Stimulated activated CD4-positive, alpha-beta T cell treated with anti-CD3 and anti-CD28 coated beads, Interleukin-2, amount 100 ng/mL, for 24 hours (primary cell): ENCODE data around the gene CRACR2B.
A peak's percentile ranks its signal among the peaks of the same experiment; 100 is the strongest.

ENCODE experiments used
- DNase-seq, 2 donors: peaks; one replicate each; pipeline ENCODE4 v3.0.0-alpha.2; 2020

Gene CRACR2B

DNA sequence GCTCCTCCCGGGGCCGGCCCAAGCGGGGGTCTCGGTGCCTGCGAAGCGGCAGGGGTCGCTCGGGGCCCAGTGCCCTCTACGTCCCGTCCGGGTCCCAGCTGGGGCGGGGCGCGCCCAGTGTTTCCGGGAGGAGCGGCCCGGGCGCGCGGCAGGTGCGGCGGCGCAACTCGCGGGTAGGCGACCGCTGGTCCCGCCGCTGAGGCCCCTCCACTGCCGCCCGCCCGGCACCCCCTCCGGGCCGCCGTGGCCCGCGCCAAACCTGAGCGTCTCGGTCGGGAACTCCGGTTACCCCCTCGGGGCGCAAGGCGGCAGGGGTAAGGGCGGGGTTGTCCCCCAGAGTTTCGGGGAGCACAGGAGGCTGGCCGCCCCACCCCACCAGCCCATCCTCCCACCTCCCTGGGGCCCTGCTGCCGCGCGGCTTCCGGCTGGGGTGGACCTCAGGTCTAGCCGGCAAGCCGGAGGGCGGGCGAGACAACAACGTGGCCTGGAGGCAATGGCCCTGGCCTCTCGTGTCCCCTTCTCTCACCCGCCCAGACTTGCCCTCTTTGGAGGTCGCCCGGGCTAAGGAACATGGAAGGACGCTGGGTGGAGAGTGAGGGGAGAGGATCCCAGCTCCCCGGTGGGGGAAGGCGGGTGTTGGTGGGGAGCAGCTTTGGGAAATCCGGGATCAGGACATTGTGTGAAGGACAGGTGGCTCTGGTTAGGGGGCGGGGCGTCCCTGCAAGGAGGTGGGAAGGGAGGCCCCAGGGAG is 398 bp upstream of the CRACR2B start:
- no peak for DNase-seq

DNA sequence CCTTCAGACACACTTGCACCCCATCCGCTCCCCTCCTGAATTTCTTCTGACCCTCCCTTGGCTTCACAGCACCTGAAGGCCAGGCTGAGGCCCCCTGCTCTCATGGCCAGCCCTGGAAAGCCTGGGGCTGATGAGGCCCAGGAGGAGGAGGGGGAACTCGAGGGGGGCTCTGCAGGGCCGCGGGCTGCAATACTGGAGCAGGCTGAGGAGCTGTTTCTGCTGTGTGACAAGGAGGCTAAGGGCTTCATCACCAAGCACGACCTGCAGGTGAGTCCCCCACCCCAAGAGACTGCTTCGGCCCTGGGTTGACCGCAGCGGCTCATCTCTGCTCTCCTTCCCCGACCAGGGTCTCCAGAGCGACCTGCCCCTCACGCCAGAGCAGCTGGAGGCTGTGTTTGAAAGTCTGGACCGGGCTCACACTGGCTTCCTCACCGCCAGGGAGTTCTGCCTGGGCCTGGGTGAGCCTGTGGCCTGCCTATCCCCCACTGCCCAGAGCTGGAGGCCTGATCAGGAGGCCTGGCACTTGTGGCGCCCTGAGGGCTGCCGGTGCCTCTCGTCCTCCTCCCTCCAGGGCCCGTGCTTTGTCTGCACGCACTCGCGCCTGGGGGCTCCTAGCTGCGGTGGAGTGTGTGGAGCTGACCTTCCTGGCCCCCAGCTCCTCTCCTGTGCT is 922 bp downstream of the CRACR2B start:
- no peak for DNase-seq

DNA sequence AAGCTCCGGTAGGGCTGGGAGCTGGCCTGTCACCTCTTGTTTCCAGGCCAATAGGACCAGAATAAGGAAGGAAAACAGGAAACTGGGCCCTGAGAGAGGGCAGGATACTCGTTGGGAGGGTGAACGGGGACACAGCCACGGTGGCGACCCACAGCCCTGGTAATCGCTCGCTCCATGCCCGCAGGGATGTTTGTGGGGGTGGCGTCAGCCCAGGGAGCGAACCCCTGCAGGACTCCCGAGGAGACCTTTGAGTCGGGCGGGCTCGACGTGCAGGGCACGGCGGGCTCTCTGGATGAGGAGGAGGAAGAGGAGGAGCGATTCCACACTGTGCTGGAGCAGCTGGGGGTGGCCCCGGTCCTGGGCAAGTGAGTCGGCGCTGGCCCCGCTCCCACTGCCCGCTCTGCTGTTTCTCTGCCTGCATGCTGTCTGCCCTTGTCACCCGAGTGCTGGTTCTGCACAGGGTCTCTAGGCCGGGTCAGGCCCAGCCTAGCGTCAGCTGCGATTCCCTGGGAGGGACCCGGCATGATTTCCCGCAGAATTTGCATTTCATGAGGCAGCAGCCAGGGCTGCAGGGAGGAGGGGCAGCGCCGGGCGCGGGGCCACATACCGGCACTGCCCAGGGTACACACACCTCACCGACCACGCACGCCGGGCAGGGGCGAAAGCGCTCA is 1.6 kb downstream of the CRACR2B start:
- DNase-seq: no peak

DNA sequence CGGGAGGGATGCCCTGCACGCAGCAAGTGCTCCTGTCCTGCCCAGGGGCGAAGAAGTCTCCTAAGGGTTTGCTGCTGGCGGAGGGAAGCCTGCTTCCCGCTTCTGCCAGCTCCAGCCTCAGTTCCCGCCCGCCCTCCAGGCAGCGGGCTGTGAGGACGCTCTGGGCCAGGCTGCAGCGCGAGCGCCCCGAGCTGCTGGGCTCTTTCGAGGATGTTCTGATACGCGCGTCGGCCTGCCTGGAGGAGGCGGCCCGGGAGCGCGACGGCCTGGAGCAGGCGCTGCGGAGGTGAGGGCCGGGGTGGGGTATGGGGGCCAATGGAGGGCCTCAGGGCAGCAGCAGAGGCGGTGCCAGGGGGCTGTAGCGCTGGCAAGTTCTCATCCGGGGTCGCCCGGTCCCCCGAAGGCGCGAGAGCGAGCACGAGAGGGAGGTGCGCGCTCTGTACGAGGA is 2.2 kb downstream of the CRACR2B start:
- no peak for DNase-seq

DNA sequence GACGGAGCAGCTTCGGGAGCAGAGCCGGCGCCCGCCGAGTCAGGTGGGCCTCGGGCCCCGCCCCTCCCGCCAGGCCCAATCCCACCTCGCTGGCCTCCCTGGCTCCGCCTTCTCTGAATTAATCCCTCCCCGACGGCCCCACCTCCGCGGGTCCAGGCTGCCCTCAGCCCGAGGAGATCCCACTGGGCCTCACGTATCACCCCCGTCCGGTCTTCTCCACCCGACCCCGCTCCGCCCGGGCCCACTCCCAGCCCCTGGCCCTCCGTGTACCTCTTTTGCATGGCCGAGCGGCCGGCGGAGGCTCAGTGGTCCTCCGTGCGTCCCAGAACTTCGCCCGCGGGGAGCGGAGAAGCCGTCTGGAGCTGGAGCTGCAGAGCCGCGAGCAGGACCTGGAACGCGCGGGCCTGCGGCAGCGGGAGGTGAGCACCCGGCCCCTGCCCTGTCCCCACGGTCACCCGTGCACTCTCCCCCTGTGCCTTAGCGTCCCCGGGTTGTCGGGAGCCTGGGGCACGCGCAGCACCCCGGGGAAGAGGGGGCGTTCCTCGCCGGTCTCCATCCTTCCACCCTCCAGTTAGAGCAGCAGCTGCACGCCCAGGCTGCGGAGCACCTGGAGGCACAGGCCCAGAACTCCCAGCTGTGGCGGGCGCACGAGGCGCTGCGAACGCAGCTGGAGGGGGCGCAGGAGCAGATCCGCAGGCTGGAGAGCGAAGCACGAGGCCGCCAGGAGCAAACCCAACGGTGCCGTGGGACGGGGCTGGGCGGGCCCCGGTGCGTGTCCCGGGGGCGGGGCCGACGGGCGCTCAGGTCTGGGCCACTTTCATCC is 2.8 kb downstream of the CRACR2B start:
- DNase-seq: peak; percentile 62 to 73

DNA sequence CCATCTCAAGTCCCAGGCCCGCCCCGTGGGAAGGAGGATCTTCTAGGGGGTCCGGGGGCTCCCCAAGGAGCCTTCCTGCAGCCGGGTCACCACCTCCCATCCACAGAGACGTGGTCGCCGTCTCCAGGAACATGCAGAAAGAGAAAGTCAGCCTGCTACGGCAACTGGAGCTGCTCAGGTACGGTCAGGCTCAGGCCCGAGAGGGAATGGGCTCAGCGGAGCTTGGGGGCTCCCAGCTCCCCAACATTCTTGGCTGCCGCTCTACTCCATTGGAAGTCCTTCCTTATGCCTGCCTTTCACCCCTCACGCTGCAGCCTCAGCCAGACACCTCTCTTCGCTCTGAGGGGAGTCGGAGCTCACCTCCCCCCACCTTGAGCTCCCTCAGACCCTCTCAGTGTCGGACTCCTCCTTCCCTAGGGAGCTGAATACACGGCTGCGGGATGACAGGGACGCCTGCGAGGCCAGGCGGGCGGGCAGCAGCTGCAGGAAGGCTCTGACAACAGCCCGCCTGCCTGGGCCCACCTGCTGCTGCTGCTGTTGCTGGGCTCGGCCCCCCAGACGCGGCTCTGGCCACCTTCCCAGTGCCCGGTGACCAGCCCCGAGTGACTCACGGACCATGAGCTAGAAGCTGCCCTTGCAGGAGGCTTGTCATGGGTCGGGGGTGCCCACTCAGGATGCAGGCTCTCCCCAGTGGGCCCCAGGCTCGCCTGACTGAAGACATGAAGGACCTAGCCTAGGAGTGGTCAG is 3.6 kb downstream of the CRACR2B start:
- no peak for DNase-seq

DNA sequence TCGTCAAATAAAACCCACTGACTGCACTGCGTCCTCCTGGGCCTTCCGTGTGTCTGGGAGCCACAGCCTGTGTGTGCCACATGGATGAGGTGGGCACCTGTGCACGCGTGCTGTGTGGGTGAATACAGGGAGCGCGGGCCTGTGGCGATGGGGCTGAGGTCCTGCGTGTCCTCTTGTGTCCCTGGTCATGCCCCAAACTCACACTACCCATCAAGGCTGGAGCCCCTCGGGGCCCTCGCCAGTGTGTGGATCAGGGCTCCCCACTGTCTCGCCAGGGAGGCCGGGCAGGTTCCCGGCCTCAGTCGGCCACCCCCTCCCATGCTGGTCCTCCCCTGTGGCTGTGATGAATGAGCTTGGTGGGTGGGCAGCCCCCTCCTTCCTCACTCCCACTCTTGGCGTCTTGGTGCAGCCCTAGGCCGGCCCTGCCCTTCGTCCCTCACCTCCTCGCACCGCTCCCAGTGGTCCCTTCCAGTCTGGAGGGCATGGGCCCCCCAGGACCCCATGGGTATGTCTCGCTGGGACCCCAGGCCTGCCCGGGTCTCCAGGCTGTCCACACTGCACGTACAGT is 4.3 kb downstream of the CRACR2B start:
- DNase-seq: no peak

DNA sequence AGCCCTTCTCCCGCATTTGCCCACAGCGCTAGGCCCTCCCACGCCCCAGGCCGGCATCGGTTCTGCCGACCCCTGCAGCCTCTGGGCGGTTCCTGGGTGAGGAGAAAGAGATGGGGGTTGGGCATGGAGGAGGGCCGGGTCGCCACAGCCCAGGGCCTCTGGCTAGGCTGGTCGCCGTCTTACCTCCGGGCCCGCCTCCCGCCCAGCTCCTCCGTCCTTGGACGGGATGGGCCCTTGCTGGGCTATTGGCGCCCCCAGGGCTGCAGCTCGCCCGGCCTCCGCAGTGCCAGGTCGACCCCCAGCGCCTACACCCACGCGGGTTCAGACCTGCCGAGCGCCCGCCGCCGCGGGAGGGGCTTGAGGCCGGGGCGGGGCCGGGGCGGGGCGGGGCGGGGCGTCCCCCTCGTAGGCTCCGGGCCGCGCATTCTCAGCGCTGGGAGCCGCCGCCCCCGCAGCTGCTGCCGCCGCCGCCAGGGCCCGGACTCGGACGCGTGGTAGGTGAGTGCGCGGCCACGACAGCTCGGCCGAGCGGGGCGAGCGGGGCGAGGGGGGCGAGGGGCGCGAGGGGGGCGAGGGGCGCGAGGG is 4.9 kb downstream of the CRACR2B start, which contains the start of gene CD151:
TSS of gene CD151 (plus strand) at position 424 of the 585 bp plus-strand sequence. CDS start 3,118 bp downstream, outside the sequence.
- peak in 1 of 2 donors; percentile 69 for DNase-seq

DNA sequence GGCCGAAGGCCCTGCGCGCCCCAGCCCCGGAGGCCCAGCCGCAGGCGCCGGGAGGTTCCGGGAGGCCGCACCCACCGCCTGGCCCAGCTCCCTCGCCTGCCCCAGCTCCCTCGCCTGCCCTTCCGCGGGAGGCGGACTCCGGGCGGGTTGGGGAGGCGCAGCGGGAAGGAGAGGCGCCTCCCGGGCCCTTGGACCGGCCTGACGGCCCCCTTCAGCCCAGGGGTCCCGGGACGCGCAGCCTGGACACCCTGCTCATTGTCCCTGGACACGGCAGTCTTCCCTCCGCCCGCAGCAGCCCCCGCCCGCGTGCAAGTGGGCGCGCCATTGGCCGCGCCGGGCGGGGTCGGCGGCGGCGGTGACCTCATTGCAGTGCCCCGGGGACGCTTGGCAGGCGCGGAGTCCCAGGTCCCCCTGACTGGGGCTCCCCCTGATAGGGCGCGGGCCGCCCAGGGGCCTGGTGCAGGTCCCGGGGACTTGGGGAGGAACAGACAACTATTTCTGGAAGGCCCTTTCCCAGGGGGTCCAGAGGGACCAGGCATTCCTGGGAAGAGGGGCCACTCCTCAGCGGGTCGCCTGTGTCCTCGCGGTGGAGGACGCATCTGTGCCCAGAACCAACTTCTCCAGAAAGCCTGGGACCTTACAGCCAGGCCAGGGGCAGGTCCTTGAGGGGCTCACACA is 5.5 kb downstream of the CRACR2B start:
- no peak for DNase-seq

DNA sequence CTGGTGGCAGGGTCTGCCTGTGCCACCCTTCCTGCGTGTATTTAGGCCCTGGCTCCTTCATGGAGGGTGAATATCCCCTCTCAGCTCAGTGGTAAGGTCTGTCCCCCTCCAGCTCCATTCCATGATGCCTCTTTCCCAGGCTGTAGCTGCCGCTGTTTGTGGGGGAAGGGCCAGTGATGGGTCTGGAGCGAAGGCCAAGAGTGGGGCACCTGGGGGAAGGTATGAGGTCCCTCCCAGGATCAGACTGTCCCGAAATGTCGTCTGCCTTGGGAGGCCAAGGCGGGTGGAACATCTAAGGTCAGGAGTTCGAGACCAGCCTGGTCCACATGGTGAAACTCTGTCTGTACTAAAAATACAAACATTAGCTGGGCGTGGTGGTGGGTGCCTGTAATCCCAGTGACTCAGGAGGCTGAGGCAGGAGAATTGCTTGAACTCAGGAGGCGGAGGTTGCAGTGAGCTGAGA is 6.2 kb downstream of the CRACR2B start:
- no peak for DNase-seq

DNA sequence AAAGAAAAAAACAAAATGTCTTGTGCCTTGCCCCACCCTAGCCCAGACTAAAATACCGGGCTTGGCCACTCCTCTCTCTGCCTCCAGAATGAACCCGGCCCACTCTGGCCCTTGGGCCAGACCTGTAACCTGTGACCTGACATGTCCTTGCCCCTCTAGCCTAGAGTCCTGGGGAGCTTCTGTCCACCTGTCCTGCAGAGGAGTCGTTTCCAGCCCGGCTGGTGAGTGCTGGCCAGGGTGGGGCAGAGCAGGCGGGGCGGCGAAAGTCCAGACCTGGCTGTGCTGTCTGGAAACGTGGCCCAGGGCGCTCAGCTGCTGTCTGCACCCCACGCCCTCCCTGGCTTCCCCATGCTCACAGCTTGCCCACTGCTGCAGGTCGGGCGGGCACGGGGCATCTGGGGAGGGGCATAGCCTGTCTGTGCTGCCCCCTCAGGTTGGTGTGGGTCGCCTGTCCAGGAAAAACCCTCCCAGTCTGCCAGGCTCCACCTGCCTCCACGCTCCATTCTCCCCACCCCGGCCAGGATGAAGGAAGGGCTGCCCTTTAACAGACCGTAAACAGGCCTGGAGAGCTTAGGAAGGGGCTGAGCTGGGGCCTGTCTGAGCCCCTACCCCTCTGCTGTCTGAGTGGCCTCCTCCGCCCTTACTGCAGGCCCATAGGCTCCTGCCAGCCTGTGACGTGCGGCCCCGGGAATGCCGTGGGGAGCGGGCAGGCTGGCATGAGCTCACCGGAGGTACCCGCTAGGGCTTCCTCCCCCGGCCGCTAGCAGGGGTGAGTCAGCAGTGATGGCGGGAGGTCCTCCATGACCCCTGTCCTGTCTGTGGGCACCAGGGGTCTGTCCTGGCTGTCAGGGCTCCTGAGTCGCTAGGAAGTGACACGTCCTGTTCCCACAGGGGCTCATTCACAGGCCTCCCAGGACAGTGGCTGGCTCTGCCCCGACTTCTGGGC is 6.9 kb downstream of the CRACR2B start:
- DNase-seq: no peak

DNA sequence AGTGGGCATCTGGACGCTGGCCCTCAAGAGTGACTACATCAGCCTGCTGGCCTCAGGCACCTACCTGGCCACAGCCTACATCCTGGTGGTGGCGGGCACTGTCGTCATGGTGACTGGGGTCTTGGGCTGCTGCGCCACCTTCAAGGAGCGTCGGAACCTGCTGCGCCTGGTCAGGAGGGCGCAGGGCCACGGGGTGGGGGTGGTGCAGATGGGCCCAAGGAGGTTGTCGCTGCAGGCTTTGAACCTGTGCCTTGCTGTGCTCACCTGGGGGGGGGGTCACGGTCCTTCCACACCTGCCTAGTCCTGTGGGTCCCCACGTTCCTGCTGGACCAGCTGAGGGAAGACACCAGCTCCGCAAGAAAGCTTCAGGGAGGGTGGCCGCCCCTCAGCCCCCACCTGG is 8.6 kb downstream of the CRACR2B start:
- DNase-seq: no peak

DNA sequence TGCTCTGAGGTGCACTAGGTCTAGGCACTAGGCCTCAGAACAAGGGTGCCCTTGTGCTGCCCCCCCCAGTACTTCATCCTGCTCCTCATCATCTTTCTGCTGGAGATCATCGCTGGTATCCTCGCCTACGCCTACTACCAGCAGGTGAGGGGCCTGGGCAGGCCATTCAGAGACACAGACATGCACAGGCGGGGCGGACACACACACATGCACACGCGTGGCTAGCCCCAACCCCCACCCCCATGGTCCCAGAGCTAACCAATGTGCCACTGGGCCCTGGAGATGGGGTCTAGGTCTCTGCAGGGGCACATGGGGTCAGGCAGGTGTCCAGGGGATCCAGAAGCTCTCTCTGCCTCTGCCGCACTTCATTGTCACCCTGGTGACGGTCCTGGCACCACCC is 9.0 kb downstream of the CRACR2B start:
- no peak for DNase-seq

DNA sequence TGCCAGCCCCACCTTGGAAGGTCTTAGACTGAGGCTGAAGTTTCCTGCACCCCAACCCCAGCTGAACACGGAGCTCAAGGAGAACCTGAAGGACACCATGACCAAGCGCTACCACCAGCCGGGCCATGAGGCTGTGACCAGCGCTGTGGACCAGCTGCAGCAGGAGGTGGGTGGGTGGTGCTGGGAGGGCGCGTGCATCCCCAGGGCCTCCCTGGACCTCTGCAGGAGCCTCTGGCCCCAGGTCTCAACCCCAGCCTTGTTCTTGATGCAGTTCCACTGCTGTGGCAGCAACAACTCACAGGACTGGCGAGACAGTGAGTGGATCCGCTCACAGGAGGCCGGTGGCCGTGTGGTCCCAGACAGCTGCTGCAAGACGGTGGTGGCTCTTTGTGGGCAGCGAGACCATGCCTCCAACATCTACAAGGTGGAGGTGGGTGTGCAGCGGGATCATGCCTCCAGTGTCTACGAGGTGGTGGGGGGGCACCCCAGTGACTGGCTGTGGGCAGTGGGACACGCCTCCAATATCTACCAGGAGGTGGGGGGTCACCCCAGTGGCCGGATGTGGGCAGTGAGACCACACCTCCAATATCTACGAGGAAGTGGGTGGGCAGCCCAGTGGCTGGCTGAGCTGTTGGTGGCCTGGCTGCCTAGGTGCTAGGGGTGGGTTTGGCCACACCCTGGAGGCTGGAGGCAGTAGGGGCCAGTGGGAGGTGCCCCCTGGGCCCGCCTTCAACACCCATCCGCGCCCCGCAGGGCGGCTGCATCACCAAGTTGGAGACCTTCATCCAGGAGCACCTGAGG is 9.7 kb downstream of the CRACR2B start:
- DNase-seq: no peak

DNA sequence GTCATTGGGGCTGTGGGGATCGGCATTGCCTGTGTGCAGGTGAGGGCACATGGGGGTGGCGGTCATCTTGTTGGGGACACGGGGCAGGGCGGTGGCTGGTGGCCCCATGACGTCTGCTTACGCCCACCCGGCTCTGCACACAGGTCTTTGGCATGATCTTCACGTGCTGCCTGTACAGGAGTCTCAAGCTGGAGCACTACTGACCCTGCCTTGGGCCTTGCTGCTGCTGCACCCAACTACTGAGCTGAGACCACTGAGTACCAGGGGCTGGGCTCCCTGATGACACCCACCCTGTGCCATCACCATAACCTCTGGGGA is 10.2 kb downstream of the CRACR2B start:
- no peak for DNase-seq

DNA sequence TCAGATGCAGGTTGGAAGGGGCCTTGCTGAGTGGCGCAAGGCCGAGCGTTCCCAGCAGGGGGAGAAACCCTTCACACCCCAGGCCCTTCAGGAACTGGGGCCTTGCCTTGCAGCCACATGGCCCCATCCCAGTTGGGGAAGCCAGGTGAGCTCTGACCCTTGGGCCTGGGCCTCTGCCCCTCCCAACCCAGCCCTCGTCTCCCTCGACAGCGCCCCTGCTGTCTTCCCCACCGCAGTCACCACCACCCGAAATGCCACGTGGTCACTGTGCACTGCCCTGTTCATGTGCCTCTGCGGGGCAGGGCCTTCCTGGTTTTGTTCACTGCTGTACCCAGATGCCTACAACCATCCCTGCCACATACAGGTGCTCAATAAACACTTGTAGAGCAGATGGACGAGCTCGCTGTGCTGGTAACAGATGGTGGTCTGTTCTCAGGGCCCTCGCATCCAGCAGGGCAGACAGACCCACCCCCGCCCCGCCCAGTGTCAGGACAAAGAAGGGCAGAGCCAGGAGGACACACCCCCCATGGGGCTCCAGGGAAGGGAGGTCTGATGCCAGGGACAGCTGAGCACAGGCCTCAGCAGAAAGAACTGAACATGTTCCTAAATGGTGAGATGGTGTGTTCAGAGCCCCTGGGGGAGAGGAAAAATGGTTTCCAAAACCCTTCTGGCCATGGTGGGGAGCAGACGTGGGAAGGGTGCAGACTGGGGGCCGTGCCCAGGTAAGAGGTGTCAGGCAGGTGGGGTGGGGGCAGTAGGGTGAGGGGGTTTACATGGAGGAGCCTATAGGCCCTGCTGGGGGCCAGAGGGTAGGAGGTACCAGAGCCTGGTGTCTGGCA is 10.9 kb downstream of the CRACR2B start:
- no peak for DNase-seq

DNA sequence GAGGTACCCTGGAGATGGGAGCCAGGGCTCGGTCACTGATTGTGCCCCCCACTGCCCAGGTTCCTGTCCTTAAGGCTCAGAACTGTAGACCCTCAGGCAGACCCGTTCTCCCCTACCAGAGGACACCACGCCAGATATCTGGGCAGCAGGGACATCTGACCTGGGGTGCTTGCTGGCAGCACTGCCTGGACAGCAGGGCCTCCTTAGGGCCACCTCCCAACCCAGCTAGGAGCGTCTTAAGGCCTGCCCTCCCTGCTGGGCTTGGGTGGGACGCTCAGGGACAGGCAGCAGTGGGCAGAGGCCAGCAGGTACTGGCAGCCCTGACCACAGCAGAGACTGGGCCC is 11.5 kb downstream of the CRACR2B start:
- DNase-seq: no peak
